HG03575 (cell line): ENCODE results near the gene BTAF1.
"Not testable (repeated sequence)": the region's sequence is repeated elsewhere in the genome, so short reads cannot be mapped to it uniquely, and the experiment has no call there.

Source experiments
- ATAC-seq: cut with Tn5 transposase; IDR thresholded peaks from one replicate; pipeline ENCODE4 v1.9.1; 2021; ENCODE audit not compliant: unreplicated experiment, insufficient number of reproducible peaks, low FRiP score; ENCODE audit errors: extremely low read depth

Gene BTAF1

DNA sequence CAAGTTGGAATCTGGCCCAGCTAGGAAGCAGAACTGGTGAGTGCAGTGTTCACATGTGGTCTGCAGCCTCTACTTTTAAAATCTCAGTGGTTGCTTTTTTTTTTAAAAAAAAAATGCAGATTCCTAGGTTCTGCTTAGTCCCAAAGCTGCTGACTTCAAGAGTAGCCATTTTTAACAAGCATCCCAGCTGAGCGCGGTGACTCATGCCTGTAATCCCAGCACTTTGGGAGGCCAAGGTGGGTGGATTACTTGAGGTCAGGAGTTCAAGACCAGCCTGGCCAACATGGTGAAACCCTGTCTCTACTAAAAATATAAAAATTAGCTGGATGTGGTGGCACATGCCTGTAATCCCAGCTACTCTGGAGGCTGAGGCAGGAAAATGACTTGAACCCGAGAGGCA lies 101.8 kb downstream of the BTAF1 start:
- ATAC-seq, result not testable (repeated sequence)

DNA sequence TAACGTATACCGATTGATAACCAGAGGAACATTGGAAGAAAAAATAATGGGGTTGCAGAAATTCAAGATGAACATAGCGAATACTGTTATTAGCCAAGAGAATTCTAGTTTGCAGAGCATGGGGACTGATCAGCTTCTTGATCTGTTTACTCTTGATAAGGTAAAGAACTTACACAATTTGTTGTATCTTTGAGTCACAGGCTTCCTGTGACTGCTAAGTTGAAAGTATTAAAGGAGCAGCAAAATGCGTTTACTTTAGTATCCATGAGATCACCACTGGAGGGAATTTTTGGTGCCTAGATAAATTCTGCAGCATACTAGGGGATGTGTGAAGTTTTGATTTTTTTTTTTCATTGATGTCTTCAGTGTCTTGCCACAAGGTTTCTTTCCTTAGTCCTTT lies 103.6 kb downstream of the BTAF1 start:
- no peak for ATAC-seq

DNA sequence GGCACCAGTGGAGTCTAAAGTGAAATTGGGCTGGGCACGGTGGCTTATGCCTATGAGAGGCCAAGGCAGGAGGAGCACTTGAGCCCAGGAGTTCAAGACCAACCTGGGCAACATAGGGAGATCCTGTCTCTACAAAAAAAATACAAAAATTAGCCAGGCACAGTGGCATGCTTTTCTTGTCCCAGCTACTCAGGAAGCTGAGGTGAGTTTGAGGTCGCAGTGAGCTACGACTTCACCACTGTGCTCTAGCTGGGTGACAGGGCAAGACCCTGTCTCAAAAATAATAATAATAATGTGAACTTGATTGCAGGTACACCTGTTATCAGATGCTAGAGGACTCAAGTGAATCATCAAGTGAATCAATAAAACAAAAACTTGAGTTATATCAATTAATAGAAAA lies 108.0 kb downstream of the BTAF1 start:
- no peak for ATAC-seq

DNA sequence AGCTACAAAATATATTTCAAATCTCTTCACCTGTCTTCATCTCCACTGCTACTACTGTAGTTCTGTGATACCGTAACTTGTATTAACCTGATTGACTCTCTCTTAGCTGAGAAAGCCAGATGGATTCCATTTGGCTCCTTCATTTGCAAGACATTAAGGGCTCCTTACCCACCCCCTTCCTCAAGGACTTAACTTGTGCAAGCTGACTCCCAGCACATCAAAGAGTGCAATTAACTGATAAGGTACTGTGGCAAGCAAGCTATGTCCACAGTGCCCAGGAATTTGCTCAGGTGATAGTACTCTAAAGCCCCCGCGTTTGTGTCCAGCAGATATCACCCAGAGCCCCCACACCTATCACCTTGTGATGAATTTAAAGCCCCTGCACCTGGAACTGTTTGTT lies 109.5 kb downstream of the BTAF1 start:
- ATAC-seq, result not testable (repeated sequence)

DNA sequence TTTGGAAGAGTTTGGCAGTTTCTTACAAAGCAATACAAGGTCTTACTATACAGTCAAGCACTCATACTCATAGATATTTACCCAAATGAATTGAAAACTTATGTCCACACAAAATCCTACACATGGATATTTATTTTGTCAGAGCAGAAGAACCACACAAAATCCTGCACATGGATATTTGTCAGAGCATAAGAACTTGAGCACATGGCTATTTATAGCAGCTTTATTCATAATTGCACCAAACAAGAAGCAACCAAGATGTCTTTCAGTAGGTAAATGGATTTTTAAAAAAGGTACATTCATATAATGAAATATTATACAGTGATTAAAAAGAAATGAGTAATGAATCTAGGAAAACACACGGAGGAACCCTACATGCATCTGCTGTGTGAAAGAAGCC lies 115.4 kb downstream of the BTAF1 start:
- ATAC-seq, result no peak

DNA sequence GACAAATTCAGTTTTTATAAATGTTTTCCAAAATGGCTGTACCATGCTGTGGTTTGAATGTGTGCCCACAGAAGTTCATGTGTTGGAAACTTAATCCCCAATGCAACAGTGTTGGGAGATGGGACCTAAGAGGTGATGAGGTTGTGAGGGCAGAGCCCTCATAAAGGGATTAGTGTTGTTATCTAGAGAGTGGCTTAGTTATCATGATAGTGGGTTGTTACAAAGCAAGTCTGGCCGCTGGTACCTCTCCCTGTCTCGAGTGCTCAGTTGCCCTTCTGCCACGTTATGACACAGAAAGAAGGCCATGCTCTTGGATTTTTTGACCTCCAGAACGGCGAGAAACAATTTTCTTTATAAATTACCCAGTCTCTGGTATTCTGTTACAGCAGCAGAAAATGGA lies 119.0 kb downstream of the BTAF1 start:
- ATAC-seq, result no peak

DNA sequence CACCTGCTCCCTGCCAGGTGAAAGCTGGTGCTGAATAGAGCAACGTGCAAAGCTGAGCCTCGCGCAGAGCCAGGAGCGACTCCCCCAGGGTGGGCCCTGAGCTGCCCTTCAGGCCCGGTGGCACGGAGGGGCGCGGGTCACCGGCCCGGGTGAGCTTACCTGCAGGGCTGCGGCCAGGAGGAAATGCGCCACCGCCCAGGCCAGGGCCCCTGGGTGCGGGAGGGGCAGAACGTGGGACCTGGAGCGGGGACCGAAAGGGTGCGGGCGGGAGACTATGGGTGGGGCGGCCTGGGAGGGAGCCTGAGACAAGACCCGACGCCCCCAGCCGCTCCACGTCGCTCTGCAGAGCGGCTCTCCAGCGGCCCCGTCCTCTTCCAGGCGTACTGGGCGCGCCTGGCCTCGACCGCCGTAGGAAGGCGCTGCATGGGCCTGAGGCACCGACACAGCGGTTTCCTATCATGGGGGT lies 122.1 kb downstream of the BTAF1 start:
- ATAC-seq, result no peak

DNA sequence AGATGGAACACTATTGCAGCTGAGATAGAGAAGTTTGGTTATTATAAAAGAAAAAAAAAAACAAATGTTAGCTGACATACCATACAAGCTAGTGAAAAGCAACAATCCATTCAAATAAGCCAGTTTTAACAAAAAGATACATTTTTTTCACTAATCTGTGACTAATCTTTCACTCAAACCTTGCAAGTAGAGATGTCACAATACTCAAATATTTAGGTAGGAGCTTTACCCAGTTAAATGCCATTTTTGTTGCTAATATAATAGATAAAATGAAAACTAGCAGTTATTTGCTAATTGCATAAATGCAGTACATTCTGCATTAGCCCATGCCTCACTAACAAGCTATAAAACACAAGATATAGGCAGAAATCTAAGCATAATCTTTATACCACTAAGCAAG lies 123.6 kb downstream of the BTAF1 start:
- ATAC-seq, result no peak

DNA sequence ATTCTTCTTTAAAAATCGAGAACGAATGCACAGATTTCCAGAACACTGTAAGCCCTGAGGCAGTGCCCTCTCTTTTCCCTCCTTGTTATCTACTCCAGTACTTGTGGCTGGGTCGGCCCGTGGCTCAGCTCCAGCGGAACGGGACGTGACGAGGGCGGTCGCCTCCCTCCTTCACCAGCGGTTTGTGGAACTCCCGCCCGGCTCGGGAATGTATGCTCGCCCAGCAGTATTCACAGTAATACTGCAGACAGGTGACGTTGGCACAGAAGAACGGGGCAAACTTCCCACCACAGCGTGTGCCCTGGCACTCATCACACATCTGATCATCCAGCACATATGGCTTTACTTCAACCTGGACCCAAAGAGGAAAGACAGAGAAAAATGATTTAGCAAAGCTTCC lies 128.5 kb downstream of the BTAF1 start:
- no peak for ATAC-seq

DNA sequence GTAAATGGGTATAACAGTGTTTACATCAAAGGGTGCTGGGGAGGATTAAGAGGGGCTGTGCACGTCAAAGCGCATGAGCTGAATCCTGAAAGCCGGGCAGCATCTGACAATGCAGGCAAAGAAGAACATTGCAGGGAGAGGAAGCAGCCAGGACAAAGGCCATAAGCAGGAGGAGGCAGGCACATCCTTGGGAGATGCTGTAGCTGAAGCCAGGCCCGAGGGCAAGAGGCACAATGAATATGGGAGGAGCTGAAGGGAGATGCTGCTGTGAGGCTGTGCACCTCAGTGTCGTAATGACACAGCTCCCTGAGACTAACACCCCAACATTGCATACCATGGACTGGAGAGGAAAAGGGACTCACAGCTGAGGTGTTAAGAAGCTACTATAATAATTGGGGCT lies 129.2 kb downstream of the BTAF1 start:
- ATAC-seq, result no peak

DNA sequence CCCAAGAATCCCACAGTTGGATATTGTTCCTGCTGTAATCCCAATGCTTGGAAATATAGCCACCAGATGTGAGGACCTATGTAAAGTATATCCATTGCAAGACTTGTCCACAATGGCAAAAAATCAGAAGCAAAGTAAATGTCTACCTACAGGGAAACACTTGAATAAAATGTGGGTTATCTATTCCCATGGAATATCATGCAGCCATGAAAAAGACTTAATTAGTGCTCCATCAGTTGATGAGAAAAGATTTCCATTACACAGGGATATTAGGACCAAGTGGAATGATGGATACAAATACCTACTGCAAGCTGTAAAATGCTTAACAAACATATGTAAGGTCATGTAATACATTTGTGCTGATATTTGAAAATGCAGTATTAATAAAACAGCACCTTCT lies 131.2 kb downstream of the BTAF1 start:
- no peak for ATAC-seq

DNA sequence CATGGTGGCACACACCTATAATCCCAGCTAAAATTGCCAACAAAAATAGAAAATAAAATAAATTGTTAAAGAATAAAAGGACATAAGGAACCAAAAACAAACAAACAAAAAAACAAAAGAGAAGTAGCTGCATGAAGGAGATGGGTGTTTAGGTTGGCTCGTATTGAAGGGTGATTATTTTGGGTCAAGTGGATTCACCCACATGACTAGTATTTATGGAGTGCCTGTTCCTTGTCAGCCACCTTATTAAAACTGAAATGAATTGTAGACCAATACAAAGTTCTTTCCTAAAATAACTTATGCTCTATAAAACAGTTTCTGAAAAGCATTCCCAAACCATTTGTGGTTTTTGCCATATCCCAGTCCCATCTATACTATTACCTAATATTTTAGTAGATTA lies 138.7 kb downstream of the BTAF1 start:
- no peak for ATAC-seq

DNA sequence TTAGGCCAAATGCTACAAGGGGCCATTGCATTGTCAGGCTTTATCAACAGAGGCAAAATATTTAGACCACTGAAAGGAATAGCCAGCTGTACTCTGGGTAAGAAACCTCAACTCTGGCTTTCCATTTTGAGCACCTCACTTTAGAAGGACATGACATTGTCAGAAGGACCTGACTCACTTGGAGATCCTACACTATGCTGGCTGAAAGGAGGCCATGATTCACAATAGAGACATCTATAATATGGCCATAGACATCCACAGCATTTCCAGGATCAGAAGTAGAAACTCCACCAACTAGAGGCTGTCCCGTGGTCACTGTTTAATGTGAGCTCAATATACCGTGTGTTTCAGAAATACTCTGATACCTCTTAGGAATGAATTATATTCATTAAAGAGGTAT lies 140.9 kb downstream of the BTAF1 start:
- ATAC-seq, result no peak

DNA sequence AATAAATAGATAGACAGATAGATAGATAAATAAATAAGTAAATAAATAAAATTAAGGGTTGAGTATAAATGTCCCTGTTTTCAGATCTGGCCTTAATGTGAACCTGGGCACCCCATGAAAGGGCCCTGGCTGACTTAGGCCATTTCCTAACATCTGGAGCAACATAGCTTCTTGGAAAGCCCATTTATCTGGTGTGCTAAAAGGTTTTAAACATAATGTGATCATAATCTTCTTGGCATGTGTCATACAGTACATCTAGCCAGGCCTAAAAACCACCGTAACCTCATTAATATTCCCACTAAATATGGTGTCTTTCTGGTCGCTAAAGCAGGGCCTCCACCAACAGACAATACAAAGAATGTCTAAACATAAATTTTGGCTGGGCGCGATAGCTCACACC lies 142.8 kb downstream of the BTAF1 start:
- no peak for ATAC-seq

DNA sequence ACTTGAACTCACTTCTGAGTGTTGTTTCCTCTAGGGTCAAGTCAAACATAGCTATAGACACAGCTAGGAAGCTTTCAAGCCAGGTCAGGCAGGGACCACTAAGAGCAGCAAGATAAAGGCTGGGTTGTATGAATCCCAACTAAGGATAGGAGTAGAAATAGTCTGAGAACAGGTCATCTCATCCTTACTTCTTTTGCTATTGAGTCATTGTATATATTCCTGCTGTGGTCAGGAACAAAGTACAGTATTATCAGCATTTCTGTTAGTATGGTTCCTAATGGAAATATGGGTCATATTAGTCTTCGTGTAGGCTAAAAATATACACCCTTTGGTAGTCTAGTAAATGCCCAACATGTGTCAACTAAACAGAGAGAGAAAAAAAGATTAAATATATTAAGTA lies 145.3 kb downstream of the BTAF1 start:
- no peak for ATAC-seq

DNA sequence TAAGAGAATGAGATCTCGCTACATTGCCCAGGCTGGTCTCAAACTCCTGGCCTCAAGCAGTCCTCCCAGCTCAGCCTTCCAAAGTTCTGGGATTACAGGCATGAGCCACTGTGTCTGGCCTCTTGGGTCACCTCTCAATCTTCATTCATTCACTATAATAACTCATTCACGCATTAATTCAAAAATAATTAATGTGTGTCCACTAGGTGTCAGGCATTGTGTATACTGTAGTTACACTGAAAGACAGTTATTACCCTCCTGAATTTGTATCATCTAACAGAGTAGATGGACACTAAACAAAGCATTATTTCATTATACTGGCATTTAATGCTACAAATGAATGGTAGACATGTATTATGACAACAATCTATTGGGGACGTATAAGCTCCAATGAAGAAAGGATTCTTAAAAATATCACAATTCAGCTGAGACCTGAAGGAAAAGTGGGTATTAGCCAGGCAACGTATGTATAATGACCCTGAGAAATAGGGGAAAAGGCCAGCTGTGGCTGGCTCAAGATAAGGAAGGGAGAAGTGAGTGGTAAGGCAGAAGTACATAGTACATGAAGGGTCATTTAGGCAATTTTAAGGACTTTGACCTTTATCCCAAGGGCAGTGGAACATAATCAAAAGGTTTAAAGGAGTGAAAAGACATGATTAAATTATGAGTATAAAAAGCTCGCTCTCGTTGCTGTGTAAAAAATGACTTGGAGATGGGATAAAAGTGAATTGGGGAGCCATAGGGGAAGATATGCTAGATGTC lies 150.7 kb downstream of the BTAF1 start:
- ATAC-seq, result no peak

DNA sequence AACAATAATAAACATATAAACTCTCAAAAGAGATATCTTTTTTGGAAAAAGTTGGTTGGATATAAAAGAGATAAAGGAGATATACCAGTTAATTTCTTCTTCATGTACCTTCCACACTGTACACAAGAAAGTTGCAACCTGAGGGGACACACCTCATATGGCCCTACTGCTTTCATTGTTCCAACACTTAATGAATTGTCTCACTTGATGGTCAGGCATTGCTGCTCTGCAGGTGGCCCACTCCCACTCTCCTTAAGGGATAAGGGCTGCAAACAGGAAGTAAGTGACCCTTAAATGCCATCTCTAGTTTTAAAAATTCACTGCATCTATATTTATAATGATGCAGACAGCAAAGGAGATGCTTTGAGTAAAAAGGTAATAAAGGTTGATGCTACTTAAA lies 152.3 kb downstream of the BTAF1 start:
- ATAC-seq, result no peak

DNA sequence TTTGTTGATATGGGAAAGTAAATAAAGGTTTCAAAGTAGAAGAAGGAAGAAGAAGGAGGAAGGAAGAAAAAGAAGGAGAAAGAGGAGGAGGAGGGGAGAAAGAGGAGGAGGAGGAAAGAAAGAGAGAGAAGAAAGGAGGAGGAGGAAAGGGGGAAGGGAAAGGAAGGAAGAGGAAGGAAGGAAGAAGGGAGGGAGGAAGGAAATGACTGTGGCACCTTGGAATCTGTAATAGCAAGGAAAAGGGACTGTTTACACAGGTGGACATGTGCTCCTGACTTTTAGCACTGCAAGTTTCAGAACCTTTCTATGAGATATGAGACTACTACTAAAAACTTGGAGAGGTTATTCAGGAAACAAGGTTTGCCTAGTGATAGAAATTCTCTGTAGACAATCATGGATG lies 153.2 kb downstream of the BTAF1 start:
- no peak for ATAC-seq

DNA sequence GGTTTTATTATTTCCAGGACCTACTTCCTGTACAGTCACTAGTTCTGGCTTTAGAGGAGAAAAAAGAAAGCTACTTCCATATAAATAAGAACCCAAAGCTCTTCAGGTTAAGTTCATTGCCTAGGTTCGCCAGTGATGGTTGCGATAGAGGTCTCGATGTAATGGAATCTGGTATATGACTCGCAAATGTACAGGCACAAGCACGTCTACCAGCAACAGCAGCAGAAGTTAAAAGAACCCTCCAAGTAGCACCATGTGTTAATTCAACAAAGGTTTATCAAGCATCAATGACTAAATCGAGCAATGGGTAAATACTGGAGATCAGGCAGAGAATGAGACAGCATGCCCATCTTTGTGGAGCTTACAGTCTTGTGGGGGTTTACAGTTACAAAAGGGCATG lies 155.4 kb downstream of the BTAF1 start:
- no peak for ATAC-seq
